GM12892 (cell line): ENCODE data around the gene SPATA33.

Experiments used
- POLR2A ChIP-seq: IDR thresholded peaks from 2 replicates; pipeline ENCODE4 v1.6.1; 2011; ENCODE audit warnings: low read depth, low read length, control low read depth
- TAF1 ChIP-seq: IDR thresholded peaks from 2 replicates; pipeline ENCODE4 v1.6.1; 2011; ENCODE audit warnings: low read depth, mild to moderate bottlenecking, control low read depth, low read length, borderline replicate concordance

- no peak for TF ChIP-seq TAF1
- TF ChIP-seq POLR2A, result no peak
Observed at GRCh38 chr16:89636663-89637062, 21.0 kb upstream of the SPATA33 start.
